Mammary epithelial cell (primary cell): ENCODE measurements around the gene NDUFAF8.

ENCODE experiments used
- EZH2 ChIP-seq: IDR thresholded peaks from 2 replicates; pipeline ENCODE4 v1.6.1; 2012; ENCODE audit warnings: low read length, inconsistent platforms, borderline replicate concordance
- TF ChIP-seq, protein P1 (sequence below), 2 donors: IDR thresholded peaks in 1 of 2; conservative IDR thresholded peaks in 1 of 2; 2 replicates each; pipeline ENCODE4 v1.5.1; 2011 to 2012; ENCODE audit warnings: inconsistent platforms in 2 of 2, low read length in 2 of 2, mild to moderate bottlenecking in 2 of 2, control low read depth in 1 of 2, low read depth in 1 of 2; ENCODE audit not compliant: insufficient read depth in 1 of 2; ENCODE audit errors: extremely low read depth in 1 of 2

DNA sequence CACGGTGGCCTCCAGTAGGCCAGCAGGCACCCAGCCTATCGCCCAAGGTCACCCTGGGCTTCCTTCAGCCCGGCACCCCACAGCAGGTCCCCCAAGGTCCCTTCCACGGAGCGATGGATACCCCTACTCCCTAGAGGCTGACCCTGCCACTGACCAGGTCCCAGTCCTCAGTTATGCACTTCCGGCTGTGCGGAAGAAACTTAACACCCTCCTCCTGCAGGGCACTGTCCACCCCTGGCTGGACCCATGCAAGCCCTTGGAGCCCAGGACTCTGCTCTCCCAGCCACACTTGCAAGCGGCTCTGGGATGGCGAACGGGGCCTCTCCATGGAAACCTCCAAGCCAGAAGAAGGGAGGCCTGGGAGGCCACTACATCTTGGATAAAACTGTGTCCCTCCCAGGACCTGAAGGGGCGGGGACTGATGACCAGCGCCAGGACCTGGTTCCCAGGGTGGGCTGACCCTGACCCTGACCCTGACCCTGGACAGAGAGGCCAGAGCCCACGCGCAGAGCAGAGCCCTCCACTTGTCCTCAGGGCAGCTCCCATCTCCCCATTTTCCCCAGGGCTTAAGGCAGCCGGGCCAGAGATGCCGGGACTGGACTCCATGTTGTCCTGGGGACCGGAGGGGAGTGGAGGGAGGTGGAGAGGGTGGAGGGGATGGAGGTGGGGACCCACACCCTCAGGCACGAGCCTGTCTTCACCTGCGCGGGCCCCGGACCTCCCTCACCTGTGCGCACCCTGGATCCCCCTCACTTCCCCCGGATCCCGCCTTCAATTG is 17.1 kb upstream of the NDUFAF8 start:
- TF ChIP-seq, protein P1, sequence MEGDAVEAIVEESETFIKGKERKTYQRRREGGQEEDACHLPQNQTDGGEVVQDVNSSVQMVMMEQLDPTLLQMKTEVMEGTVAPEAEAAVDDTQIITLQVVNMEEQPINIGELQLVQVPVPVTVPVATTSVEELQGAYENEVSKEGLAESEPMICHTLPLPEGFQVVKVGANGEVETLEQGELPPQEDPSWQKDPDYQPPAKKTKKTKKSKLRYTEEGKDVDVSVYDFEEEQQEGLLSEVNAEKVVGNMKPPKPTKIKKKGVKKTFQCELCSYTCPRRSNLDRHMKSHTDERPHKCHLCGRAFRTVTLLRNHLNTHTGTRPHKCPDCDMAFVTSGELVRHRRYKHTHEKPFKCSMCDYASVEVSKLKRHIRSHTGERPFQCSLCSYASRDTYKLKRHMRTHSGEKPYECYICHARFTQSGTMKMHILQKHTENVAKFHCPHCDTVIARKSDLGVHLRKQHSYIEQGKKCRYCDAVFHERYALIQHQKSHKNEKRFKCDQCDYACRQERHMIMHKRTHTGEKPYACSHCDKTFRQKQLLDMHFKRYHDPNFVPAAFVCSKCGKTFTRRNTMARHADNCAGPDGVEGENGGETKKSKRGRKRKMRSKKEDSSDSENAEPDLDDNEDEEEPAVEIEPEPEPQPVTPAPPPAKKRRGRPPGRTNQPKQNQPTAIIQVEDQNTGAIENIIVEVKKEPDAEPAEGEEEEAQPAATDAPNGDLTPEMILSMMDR (conservative IDR thresholded peaks at IDR 0.05 in 1 of 2, IDR thresholded peaks at IDR 0.05 in 1 of 2; ENCODE audit: extremely low read depth in 1 of 2, insufficient read depth in 1 of 2, low read depth in 1 of 2, low read length in 2 of 2), result no peak
- no peak for TF ChIP-seq EZH2
